K562 (cell line): ENCODE measurements around the gene NPAS2. TPM values are rescaled to one million over a fixed set of nuclear protein-coding genes. Genes with fewer than 3 reads are reported as not detected.

ENCODE experiments used
- ATAC-seq: fragments of 200-7000 bp; cut with Tn5 transposase; 3 replicates; pipeline ENCODE4 v1.9.1; 2020; ENCODE audit warnings: moderate library complexity
- BruUV-seq: library from RNA; stranded (reverse); fragments of 400-500 nt; replicated peaks from 2 replicates; lab custom pipeline; 2021; lab: Mats Ljungman, UMichigan
- CTCF ChIA-PET: fragments of 300-600 bp; formaldehyde crosslinking; extraction: SDS; loops from one replicate; lab custom pipeline; 2021; ENCODE audit warnings: low intra/inter-chr PET ratio; lab: Yijun Ruan, JAX
- POLR2A ChIA-PET: fragments of 300-600, 350-650 bp; sonication (Branson Sonifier 250); formaldehyde crosslinking; extraction: SDS; loops from one replicate; lab custom pipeline; 2021; ENCODE audit warnings: antibody characterized with exemption, inconsistent platforms; lab: Yijun Ruan, JAX
- DNase-seq, 4 experiments: peaks; one replicate each; pipeline versions ENCODE4 v3.0.0 to v3.0.0-alpha.2; 2011 to 2018; ENCODE audit warnings: low spot score in 3 of 4, mixed read lengths in 3 of 4; ENCODE audit errors: extremely low read depth in 1 of 4
- FAIRE-seq: peaks from 2 replicates; lab custom pipeline; 2011; peaks lifted over from hg19 to GRCh38; lab: Jason Lieb, UNC
- H2AFZ ChIP-seq: 2 replicates; pipeline ENCODE4 v1.6.0; 2011; ENCODE audit warnings: low read depth, low read length, control low read depth, inconsistent platforms
- H3K27ac ChIP-seq: fragments of 200-600 bp; 3 replicates; pipeline ENCODE4 v1.8.0; 2011; ENCODE audit warnings: low read depth, mild to moderate bottlenecking, control low read depth, inconsistent platforms, low read length, moderate library complexity, mixed read lengths; ENCODE audit errors: extremely low read depth
- H3K27me3 ChIP-seq, 2 experiments: fragments of 300-600 bp in 1 of 2; 2 replicates in 1 of 2; 3 replicates in 1 of 2; pipeline versions ENCODE4 v1.6.0 to v1.8.0; 2011; ENCODE audit warnings: inconsistent platforms in 2 of 2, low read length in 2 of 2, mild to moderate bottlenecking in 1 of 2, mixed read lengths in 1 of 2, moderate library complexity in 1 of 2; ENCODE audit not compliant: control insufficient read depth in 2 of 2, insufficient read depth in 2 of 2
- H3K36me3 ChIP-seq: fragments of 300-600 bp; 3 replicates; pipeline ENCODE4 v1.8.0; 2011; ENCODE audit warnings: mild to moderate bottlenecking, low read length, inconsistent platforms; ENCODE audit not compliant: control insufficient read depth, insufficient read depth
- H3K4me1 ChIP-seq, 2 experiments: fragments of 200-600 bp in 1 of 2; replicated peaks in 1 of 2; 2 replicates in 1 of 2; 3 replicates in 1 of 2; pipeline versions ENCODE4 v1.5.1 to v1.8.0; 2011; ENCODE audit warnings: inconsistent platforms in 2 of 2, low read length in 2 of 2, mild to moderate bottlenecking in 1 of 2, mixed read lengths in 1 of 2, moderate library complexity in 1 of 2; ENCODE audit not compliant: control insufficient read depth in 2 of 2, insufficient read depth in 2 of 2
- H3K4me2 ChIP-seq: 2 replicates; pipeline ENCODE4 v1.6.1; 2011; ENCODE audit warnings: low read length, control low read depth, inconsistent platforms, mixed read lengths; ENCODE audit not compliant: insufficient read depth
- H3K4me3 ChIP-seq: fragments of 200-600 bp; sonication (generic), shearing (Covaris generic); 2 replicates; pipeline ENCODE4 v1.5.1; 2016; ENCODE audit warnings: control low read depth, inconsistent platforms
- H3K79me2 ChIP-seq: fragments of 200-600 bp; 3 replicates; pipeline ENCODE4 v1.8.0; 2011; ENCODE audit warnings: low read length, inconsistent platforms; ENCODE audit not compliant: control insufficient read depth, insufficient read depth
- H3K9ac ChIP-seq, 2 experiments: 2 replicates each; pipeline versions ENCODE4 v1.6.0 to v1.6.1; 2011; ENCODE audit warnings: low read depth in 2 of 2, low read length in 2 of 2, control low read depth in 1 of 2, inconsistent platforms in 1 of 2, mild to moderate bottlenecking in 1 of 2, mixed read lengths in 1 of 2; ENCODE audit not compliant: insufficient read depth in 1 of 2
- H3K9me1 ChIP-seq: one replicate; pipeline ENCODE4 v1.6.0; 2011; ENCODE audit warnings: inconsistent platforms, mild to moderate bottlenecking, low read length, moderate library complexity; ENCODE audit not compliant: control insufficient read depth, insufficient read depth
- H3K9me3 ChIP-seq: replicated peaks from 2 replicates; pipeline ENCODE4 v1.5.1; 2011; ENCODE audit warnings: low read depth, low read length, inconsistent platforms; ENCODE audit not compliant: control insufficient read depth, insufficient read depth
- H4K20me1 ChIP-seq: replicated peaks from 2 replicates; pipeline ENCODE4 v1.6.1; 2011; ENCODE audit warnings: low read length, inconsistent platforms, mixed read lengths; ENCODE audit not compliant: control insufficient read depth, insufficient read depth
- DMBX1 ChIP-seq: fragments of 250-450 bp; sonication (Bioruptor Pico); IDR thresholded peaks from 2 replicates; pipeline ENCODE4 v1.8.0; 2022; ENCODE audit warnings: inconsistent platforms, mild to moderate bottlenecking, moderate library complexity, borderline replicate concordance
- HLTF ChIP-seq: fragments of 450-650 bp; IDR thresholded peaks from 2 replicates; pipeline ENCODE4 v1.6.1; 2016
- HNRNPK ChIP-seq: fragments of 200-400 bp; formaldehyde crosslinking; IDR thresholded peaks from one replicate; pipeline ENCODE4 v1.6.1; 2018; ENCODE audit warnings: mild to moderate bottlenecking, low read depth, low read length; ENCODE audit not compliant: poor library complexity, severe bottlenecking
- TOE1 ChIP-seq, 2 experiments: fragments of 450-650 bp in 1 of 2; sonication (generic) in 1 of 2; formaldehyde crosslinking in 1 of 2; IDR thresholded peaks; 2 replicates each; pipeline versions ENCODE4 v1.7.1 to v1.8.0; 2016 to 2022; ENCODE audit warnings: borderline replicate concordance in 2 of 2, mild to moderate bottlenecking in 2 of 2, antibody characterized with exemption in 1 of 2, inconsistent platforms in 1 of 2, low read depth in 1 of 2, missing genetic modification reagents in 1 of 2, moderate library complexity in 1 of 2
- ZNF282 ChIP-seq: sonication (generic); formaldehyde crosslinking; IDR thresholded peaks from 2 replicates; pipeline ENCODE4 v1.8.1; 2023; ENCODE audit warnings: missing genetic modification reagents
- ZNF507 ChIP-seq: conservative IDR thresholded peaks from 2 replicates; pipeline ENCODE4 v1.6.1; 2017; ENCODE audit warnings: missing genetic modification characterization, missing compliant biosample characterization
- WGBS: fragments of 100-300 bp; shearing (Covaris generic); methylation state at CpG from one replicate; pipeline ENCODE4 v1.1.6; 2016; ENCODE audit warnings: low coverage, mixed read lengths; ENCODE audit not compliant: insufficient coverage; ENCODE audit errors: missing lambda C conversion rate; 5-methylcytosine and 5-hydroxymethylcytosine counted together
- in situ Hi-C: fragments of 300-500 bp; cut with MboI; formaldehyde crosslinking; loops from 4 replicates; pipeline ENCODE4 v1.15.0; 2018; ENCODE audit warnings: inconsistent platforms, mixed read lengths
- intact Hi-C: fragments of 100-400 bp; cut with micrococcal nuclease; formaldehyde crosslinking; loops from 2 replicates; pipeline ENCODE4 v1.14.2; 2022
- polyA plus RNA-seq, 8 experiments: library from polyadenylated mRNA; depleted of rRNA in 4 of 8; stranded (reverse) in 5 of 8; unstranded in 3 of 8; fragments of >200 nt; fragmentation: Nextera tagmentation in 2 of 8; fragmentation: Illumina TruSeq in 1 of 8; extraction: Ambion mirVana in 2 of 8; extraction: Trizol in 1 of 8; gene quantifications; 2 replicates each; pipeline versions ENCODE4 v1.2.1 to v1.2.3, GENCODE V29; 2011 to 2014; ENCODE audit warnings: inconsistent platforms in 1 of 8, missing spikeins in 1 of 8
- total RNA-seq, 7 experiments: library from RNA; depleted of rRNA in 6 of 7; stranded (reverse); fragments of >200 nt in 6 of 7; fragmentation: Illumina TruSeq in 2 of 7; extraction: Trizol in 2 of 7; gene quantifications; 2 replicates each; pipeline versions ENCODE4 v1.2.1 to v1.2.3, GENCODE V29; 2011 to 2021; ENCODE audit warnings: low replicate concordance in 1 of 7
- TF ChIP-seq, protein P1 (sequence below): fragments of 250-450 bp; sonication (Bioruptor Pico); IDR thresholded peaks from 2 replicates; pipeline ENCODE4 v1.4.0; 2020; ENCODE audit warnings: mild to moderate bottlenecking
- TF ChIP-seq, protein P2 (sequence below): fragments of 250-450 bp; sonication (Bioruptor Pico); IDR thresholded peaks from 2 replicates; pipeline ENCODE4 v1.8.0; 2021; ENCODE audit warnings: mild to moderate bottlenecking, moderate library complexity
- TF ChIP-seq, protein P3 (sequence below), 2 experiments: fragments of 450-650 bp; formaldehyde crosslinking in 1 of 2; IDR thresholded peaks; 2 replicates each; pipeline versions ENCODE4 v1.4.0 to v1.6.1; 2014 to 2020; ENCODE audit warnings: mild to moderate bottlenecking in 2 of 2, borderline replicate concordance in 1 of 2, low read depth in 1 of 2

The NPAS2 gene
- total and polyA plus RNA-seq, 9 of the 15 experiments (the other 6 are each of a cell fraction or from before 2014, with no cell fraction given): 0.06 to 0.29 (median 0.07) TPM; not detected in 5

DNA sequence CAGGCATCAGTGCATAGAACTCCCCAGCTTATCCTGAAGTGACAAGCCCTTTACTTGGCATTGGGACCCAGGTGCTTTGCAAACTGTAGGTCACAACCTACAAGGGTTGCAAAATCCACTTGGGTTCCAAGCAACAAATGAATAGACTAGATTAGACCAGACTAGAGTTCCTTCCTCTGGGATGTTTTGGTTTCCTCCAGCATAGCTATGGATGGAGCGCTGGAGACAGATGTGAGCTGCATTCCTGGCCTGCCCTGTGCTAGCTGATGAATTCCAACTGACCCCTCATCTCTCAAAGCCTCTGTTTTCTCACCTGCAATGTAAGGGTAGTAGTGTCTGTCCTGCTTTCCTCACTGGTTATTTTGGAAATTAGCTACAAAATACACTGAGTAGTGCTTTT, 86.2 kb downstream of the NPAS2 start:
- BruUV-seq: no TSS peak
- no peak overlapping the region for H2AFZ ChIP-seq
- H3K27ac ChIP-seq: no peak overlapping the region
- H3K9me3 ChIP-seq: no peaks in the 10 kb centered on the region
- DNase-seq: no peak
- ChIA-PET CTCF (no interaction called here), POLR2A (interaction anchor here (2.3 kb wide), 1 partner anchor 12 kb away, joined by 6 read pairs; no protein-coding TSS in a partner anchor)
- peaks cover 18 to 76% of the 10 kb centered on the region in 2 experiments for H3K27me3 ChIP-seq
- H3K4me3 ChIP-seq: no peak overlapping the region
- no peaks in the 10 kb centered on the region for H3K36me3 ChIP-seq
- in situ Hi-C loops: no loop called here
- 0% methylated on average over 1 of the region's 1 CpG for WGBS
- no peaks in the 10 kb centered on the region for H3K79me2 ChIP-seq
- H3K4me2 ChIP-seq: no peak overlapping the region
- no peaks in the 10 kb centered on the region for H3K9me1 ChIP-seq
- FAIRE-seq: no peak
- ATAC-seq: no peak
- intact Hi-C loops: no loop called here
- no peaks in the 10 kb centered on the region for H3K4me1 ChIP-seq
- no peak overlapping the region for H3K9ac ChIP-seq
- no peaks in the 10 kb centered on the region for H4K20me1 ChIP-seq
- TF ChIP-seq, protein P1, sequence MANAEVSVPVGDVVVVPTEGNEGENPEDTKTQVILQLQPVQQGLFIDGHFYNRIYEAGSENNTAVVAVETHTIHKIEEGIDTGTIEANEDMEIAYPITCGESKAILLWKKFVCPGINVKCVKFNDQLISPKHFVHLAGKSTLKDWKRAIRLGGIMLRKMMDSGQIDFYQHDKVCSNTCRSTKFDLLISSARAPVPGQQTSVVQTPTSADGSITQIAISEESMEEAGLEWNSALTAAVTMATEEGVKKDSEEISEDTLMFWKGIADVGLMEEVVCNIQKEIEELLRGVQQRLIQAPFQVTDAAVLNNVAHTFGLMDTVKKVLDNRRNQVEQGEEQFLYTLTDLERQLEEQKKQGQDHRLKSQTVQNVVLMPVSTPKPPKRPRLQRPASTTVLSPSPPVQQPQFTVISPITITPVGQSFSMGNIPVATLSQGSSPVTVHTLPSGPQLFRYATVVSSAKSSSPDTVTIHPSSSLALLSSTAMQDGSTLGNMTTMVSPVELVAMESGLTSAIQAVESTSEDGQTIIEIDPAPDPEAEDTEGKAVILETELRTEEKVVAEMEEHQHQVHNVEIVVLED: no peak
- TF ChIP-seq ZNF282 (CRISPR knock-in tag): no peak
- no peak for TF ChIP-seq HNRNPK
- TF ChIP-seq, protein P2, sequence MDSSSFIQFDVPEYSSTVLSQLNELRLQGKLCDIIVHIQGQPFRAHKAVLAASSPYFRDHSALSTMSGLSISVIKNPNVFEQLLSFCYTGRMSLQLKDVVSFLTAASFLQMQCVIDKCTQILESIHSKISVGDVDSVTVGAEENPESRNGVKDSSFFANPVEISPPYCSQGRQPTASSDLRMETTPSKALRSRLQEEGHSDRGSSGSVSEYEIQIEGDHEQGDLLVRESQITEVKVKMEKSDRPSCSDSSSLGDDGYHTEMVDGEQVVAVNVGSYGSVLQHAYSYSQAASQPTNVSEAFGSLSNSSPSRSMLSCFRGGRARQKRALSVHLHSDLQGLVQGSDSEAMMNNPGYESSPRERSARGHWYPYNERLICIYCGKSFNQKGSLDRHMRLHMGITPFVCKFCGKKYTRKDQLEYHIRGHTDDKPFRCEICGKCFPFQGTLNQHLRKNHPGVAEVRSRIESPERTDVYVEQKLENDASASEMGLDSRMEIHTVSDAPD (CRISPR knock-in tag): no peak
- TF ChIP-seq, protein P3, sequence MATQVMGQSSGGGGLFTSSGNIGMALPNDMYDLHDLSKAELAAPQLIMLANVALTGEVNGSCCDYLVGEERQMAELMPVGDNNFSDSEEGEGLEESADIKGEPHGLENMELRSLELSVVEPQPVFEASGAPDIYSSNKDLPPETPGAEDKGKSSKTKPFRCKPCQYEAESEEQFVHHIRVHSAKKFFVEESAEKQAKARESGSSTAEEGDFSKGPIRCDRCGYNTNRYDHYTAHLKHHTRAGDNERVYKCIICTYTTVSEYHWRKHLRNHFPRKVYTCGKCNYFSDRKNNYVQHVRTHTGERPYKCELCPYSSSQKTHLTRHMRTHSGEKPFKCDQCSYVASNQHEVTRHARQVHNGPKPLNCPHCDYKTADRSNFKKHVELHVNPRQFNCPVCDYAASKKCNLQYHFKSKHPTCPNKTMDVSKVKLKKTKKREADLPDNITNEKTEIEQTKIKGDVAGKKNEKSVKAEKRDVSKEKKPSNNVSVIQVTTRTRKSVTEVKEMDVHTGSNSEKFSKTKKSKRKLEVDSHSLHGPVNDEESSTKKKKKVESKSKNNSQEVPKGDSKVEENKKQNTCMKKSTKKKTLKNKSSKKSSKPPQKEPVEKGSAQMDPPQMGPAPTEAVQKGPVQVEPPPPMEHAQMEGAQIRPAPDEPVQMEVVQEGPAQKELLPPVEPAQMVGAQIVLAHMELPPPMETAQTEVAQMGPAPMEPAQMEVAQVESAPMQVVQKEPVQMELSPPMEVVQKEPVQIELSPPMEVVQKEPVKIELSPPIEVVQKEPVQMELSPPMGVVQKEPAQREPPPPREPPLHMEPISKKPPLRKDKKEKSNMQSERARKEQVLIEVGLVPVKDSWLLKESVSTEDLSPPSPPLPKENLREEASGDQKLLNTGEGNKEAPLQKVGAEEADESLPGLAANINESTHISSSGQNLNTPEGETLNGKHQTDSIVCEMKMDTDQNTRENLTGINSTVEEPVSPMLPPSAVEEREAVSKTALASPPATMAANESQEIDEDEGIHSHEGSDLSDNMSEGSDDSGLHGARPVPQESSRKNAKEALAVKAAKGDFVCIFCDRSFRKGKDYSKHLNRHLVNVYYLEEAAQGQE (IDR thresholded peaks at IDR 0.05; ENCODE audit: borderline replicate concordance): no peak
- TF ChIP-seq, protein P3 (CRISPR knock-in tag; IDR thresholded peaks at IDR 0.05; ENCODE audit: low read depth): no peak
- no peak for TF ChIP-seq HLTF
- TF ChIP-seq DMBX1 (CRISPR knock-in tag): no peak
- no peak for TF ChIP-seq ZNF507 (tag)
- TF ChIP-seq TOE1 (IDR thresholded peaks at IDR 0.05; ENCODE audit: borderline replicate concordance): no peak
- no peak for TF ChIP-seq TOE1 (CRISPR knock-in tag; IDR thresholded peaks at IDR 0.05; ENCODE audit: borderline replicate concordance, low read depth)
